OCI-LY7 (cell line): ENCODE results near the gene KRT33A.

Source experiments
- EZH2phosphoT487 ChIP-seq: fragments of 200-600 bp; sonication (generic); IDR thresholded peaks from 2 replicates; pipeline ENCODE4 v1.6.1; 2018; ENCODE audit warnings: low read depth, borderline replicate concordance, mild to moderate bottlenecking, mixed run types, antibody characterized with exemption, low read length, moderate library complexity, mixed read lengths
- TF ChIP-seq, protein P1 (sequence below): fragments of 200-600 bp; sonication (generic); conservative IDR thresholded peaks from 2 replicates; pipeline ENCODE4 v1.5.1; 2014; ENCODE audit warnings: mild to moderate bottlenecking, antibody characterized with exemption, low read length, moderate library complexity, mixed read lengths

DNA sequence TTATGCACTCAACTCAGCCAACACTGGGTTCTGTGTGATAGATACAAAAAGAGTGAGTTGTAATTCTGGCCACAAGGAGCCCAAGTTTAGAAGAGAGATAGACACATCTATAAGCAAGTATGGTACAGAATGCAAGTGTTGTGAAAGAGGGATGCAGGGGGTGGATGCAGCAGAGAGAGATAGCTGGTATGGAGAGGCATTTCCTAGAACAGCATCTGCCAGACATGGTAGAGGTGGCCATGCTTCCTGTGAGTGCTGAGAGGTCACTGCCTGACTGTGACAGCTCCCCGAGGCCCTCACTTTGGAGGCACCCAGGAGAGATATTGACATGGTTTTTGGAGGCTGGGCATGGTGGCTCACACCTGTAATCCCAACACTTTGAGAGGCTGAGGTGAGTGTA, 39.5 kb downstream of the KRT33A start:
- TF ChIP-seq, protein P1, sequence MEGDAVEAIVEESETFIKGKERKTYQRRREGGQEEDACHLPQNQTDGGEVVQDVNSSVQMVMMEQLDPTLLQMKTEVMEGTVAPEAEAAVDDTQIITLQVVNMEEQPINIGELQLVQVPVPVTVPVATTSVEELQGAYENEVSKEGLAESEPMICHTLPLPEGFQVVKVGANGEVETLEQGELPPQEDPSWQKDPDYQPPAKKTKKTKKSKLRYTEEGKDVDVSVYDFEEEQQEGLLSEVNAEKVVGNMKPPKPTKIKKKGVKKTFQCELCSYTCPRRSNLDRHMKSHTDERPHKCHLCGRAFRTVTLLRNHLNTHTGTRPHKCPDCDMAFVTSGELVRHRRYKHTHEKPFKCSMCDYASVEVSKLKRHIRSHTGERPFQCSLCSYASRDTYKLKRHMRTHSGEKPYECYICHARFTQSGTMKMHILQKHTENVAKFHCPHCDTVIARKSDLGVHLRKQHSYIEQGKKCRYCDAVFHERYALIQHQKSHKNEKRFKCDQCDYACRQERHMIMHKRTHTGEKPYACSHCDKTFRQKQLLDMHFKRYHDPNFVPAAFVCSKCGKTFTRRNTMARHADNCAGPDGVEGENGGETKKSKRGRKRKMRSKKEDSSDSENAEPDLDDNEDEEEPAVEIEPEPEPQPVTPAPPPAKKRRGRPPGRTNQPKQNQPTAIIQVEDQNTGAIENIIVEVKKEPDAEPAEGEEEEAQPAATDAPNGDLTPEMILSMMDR: no peak
- TF ChIP-seq EZH2phosphoT487: no peak
